ENCODE measurements around the gene EIF4A3.

DNA sequence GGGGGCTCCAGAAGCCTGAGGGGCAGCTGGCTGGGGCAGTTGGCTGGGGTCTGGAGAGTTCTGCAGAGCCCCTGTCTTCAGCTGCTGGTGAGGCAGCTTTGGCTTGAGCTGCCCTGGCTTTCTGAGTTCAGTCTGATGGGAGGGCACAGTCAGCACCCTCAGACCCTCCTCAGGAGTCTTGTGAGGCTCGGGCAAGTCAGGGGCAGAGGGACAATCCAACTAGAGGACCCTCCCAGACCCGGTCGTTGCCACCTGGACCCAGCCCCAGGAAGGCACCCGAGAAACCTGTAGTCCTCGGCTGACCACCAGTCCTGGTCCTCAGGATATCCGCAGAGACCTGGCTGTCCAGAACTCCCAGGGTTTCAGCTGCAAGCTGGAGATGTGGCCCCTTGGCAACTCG is 24.8 kb upstream of the EIF4A3 start:
- no peak for TF ChIP-seq POLR2AphosphoS5 (IDR thresholded peaks at IDR 0.05; ENCODE audit: low read depth, low read length)
- no peak for TF ChIP-seq SIN3A (IDR thresholded peaks at IDR 0.05; ENCODE audit: borderline replicate concordance, insufficient read depth, low read depth, low read length)

Data from Panc1 (cell line).